Liver (tissue), 9 donors: Measurements from ENCODE around the gene ARHGDIA. TPM values are rescaled to one million over a fixed set of nuclear protein-coding genes. Genes with fewer than 3 reads are reported as not detected.

Experiments used
- DNase-seq: peaks from one replicate; pipeline ENCODE4 v3.0.0-alpha.2; 2017; ENCODE audit warnings: low spot score
- H3K27ac ChIP-seq, 2 donors: one replicate each; pipeline ENCODE4 v1.7.0; 2013; ENCODE audit warnings: inconsistent platforms in 2 of 2, low read length in 2 of 2, control low read depth in 1 of 2, low read depth in 1 of 2, mild to moderate bottlenecking in 1 of 2
- H3K27me3 ChIP-seq, 4 donors: one replicate each; pipeline versions ENCODE4 v1.6.1 to v1.7.0; 2013; ENCODE audit warnings: low read length in 3 of 4, inconsistent platforms in 1 of 4, mild to moderate bottlenecking in 1 of 4, moderate library complexity in 1 of 4; ENCODE audit not compliant: control insufficient read depth in 4 of 4, insufficient read depth in 4 of 4
- H3K36me3 ChIP-seq, 4 donors: one replicate each; pipeline versions ENCODE4 v1.6.1 to v1.7.0; 2013; ENCODE audit warnings: low read length in 3 of 4, mild to moderate bottlenecking in 3 of 4, low read depth in 1 of 4, moderate library complexity in 1 of 4; ENCODE audit not compliant: control insufficient read depth in 4 of 4, insufficient read depth in 3 of 4
- H3K4me1 ChIP-seq, 4 donors: one replicate each; pipeline versions ENCODE4 v1.6.1 to v1.7.0; 2013; ENCODE audit warnings: low read length in 3 of 4, mild to moderate bottlenecking in 3 of 4, moderate library complexity in 1 of 4; ENCODE audit not compliant: control insufficient read depth in 4 of 4, insufficient read depth in 4 of 4
- H3K4me3 ChIP-seq, 3 donors: one replicate each; pipeline versions ENCODE4 v1.6.1 to v1.7.0; 2013; ENCODE audit warnings: low read length in 3 of 3, control low read depth in 1 of 3, low read depth in 1 of 3, mild to moderate bottlenecking in 1 of 3
- H3K9ac ChIP-seq, 2 donors: one replicate each; pipeline ENCODE4 v1.7.0; 2013; ENCODE audit warnings: low read length in 2 of 2, mild to moderate bottlenecking in 2 of 2, moderate library complexity in 2 of 2, control low read depth in 1 of 2, low read depth in 1 of 2
- H3K9me3 ChIP-seq, 4 donors: one replicate each; pipeline versions ENCODE4 v1.6.1 to v1.7.0; 2013; ENCODE audit warnings: low read length in 3 of 4; ENCODE audit not compliant: control insufficient read depth in 4 of 4
- EGR1 ChIP-seq, 2 donors: IDR thresholded peaks; 2 replicates each; pipeline ENCODE4 v1.6.1; 2016 to 2018; ENCODE audit warnings: antibody characterized with exemption in 2 of 2, low read depth in 2 of 2
- FOXA1 ChIP-seq: IDR thresholded peaks from 2 replicates; pipeline ENCODE4 v1.6.1; 2016; ENCODE audit warnings: antibody characterized with exemption
- FOXA2 ChIP-seq: IDR thresholded peaks from 2 replicates; pipeline ENCODE4 v1.6.1; 2016; ENCODE audit warnings: antibody characterized with exemption
- GABPA ChIP-seq, 2 donors: IDR thresholded peaks in 1 of 2; conservative IDR thresholded peaks in 1 of 2; 2 replicates each; pipeline ENCODE4 v1.6.1; 2016; ENCODE audit warnings: antibody characterized with exemption in 2 of 2, mild to moderate bottlenecking in 1 of 2, moderate library complexity in 1 of 2
- HNF4A ChIP-seq, 2 donors: conservative IDR thresholded peaks; 2 replicates each; pipeline ENCODE4 v1.6.1; 2016; ENCODE audit warnings: antibody characterized with exemption in 2 of 2, mild to moderate bottlenecking in 2 of 2
- HNF4G ChIP-seq: IDR thresholded peaks from 2 replicates; pipeline ENCODE4 v1.6.1; 2016; ENCODE audit warnings: antibody characterized with exemption
- JUND ChIP-seq, 2 donors: IDR thresholded peaks; 2 replicates each; pipeline ENCODE4 v1.6.1; 2016; ENCODE audit warnings: antibody characterized with exemption in 2 of 2
- NR2F2 ChIP-seq: IDR thresholded peaks from 2 replicates; pipeline ENCODE4 v1.6.1; 2016; ENCODE audit warnings: antibody characterized with exemption
- RAD21 ChIP-seq, 2 donors: IDR thresholded peaks; 2 replicates each; pipeline ENCODE4 v1.6.1; 2016; ENCODE audit warnings: antibody characterized with exemption in 2 of 2, mild to moderate bottlenecking in 2 of 2
- RXRA ChIP-seq, 2 donors: IDR thresholded peaks; 2 replicates each; pipeline ENCODE4 v1.6.1; 2017 to 2018; ENCODE audit warnings: antibody characterized with exemption in 2 of 2, mild to moderate bottlenecking in 1 of 2
- SP1 ChIP-seq: IDR thresholded peaks from 2 replicates; pipeline ENCODE4 v1.6.1; 2018; ENCODE audit warnings: antibody characterized with exemption, mild to moderate bottlenecking
- TAF1 ChIP-seq: conservative IDR thresholded peaks from 2 replicates; pipeline ENCODE4 v1.6.1; 2016; ENCODE audit warnings: antibody characterized with exemption, mild to moderate bottlenecking
- YY1 ChIP-seq: IDR thresholded peaks from 2 replicates; pipeline ENCODE4 v1.6.1; 2016; ENCODE audit warnings: antibody characterized with exemption, mild to moderate bottlenecking
- WGBS: extraction: QIAGEN DNeasy Blood & Tissue Kit; methylation state at CpG from one replicate; pipeline ENCODE4 v1.1.7; 2013; 5-methylcytosine and 5-hydroxymethylcytosine counted together
- polyA plus RNA-seq, 2 donors: library from polyadenylated mRNA; stranded (reverse) in 1 of 2; unstranded in 1 of 2; fragments of 200-250 nt in 1 of 2; fragments of >200 nt in 1 of 2; fragmentation: Nextera tagmentation in 1 of 2; extraction: Ambion mirVana in 1 of 2; gene quantifications; one replicate each; pipeline versions ENCODE4 v1.2.1 to v1.2.3, GENCODE V29; 2013 to 2015
- total RNA-seq, 2 donors: library from RNA; depleted of rRNA; stranded (reverse); fragments of >200 nt; gene quantifications; one replicate each; pipeline ENCODE4 v1.2.3, GENCODE V29; 2014
- TF ChIP-seq, protein P1 (sequence below): IDR thresholded peaks from 2 replicates; pipeline ENCODE4 v1.6.1; 2016; ENCODE audit warnings: antibody characterized with exemption
- TF ChIP-seq, protein P2 (sequence below): IDR thresholded peaks from 2 replicates; pipeline ENCODE4 v1.6.1; 2016; ENCODE audit warnings: antibody characterized with exemption
- TF ChIP-seq, protein P3 (sequence below): IDR thresholded peaks from 2 replicates; pipeline ENCODE4 v1.6.1; 2016; ENCODE audit warnings: antibody characterized with exemption, mild to moderate bottlenecking
- TF ChIP-seq, protein P4 (sequence below): fragments of 150-350 bp; IDR thresholded peaks from 2 replicates; pipeline ENCODE4 v1.5.1; 2017; ENCODE audit warnings: improper control_type of control experiment, low read depth, low read length; ENCODE audit not compliant: missing input control
- TF ChIP-seq, protein P5 (sequence below): IDR thresholded peaks from 2 replicates; pipeline ENCODE4 v1.6.1; 2016; ENCODE audit warnings: antibody characterized with exemption
- donor health status: healthy.
- donor health status: healthy.
- donor health status: healthy.
- donor health status: healthy.
- donor health status: healthy.

Gene ARHGDIA
- total and polyA plus RNA-seq, 4 donors = 35.5 to 142 (median 75.3) TPM

DNA sequence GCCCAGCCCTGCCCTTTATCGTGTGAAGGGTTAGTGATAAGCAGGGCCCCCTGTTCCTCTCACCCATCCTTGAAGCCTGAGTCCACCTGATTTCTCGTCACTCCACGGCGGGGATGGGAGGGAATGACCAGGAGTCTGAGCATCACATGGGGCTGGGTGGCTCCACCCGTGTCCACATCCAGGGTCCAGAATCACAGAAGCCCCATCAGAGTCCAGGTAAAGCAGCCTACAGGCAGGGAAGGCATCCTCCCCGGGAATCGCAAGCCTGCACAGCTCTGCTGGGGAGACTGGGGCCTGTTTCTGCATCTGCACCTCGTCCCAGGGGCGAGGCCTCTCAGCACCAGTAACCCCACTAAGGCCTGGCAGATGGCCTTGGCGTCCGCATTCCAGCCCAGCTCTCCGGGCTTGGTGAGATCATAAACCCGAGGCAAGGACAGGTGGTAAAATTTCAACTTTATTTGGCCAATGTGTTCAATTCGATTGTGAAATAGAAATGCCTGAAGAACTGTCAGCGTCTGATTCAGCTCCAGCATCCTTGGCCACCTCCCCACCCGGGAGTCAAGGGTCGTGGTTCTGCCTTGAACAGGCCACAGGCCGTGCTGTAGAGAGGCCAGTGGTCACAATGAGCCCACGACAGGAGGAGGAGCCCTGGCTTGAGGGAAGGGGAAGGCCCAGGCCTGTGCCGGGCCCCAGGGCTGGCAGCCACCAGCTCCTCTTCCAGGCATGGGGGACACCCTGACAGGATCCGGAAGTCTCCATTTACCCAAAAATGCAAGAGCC is 28.2 kb downstream of the ARHGDIA start:
- peaks cover 0 to 29% (median 19%) of the 10 kb centered on the region in 4 donors for H3K4me1 ChIP-seq
- WGBS = 44% methylated on average over 21 of the region's 21 CpGs
- H3K27ac ChIP-seq = peak overlapping the region; percentile 48 to 56
- H3K9me3 ChIP-seq = no peaks in the 10 kb centered on the region
- no peak for DNase-seq
- peak in 1 of 2 donors; percentile 48 for TF ChIP-seq GABPA (IDR thresholded peaks at IDR 0.05 in 1 of 2, conservative IDR thresholded peaks at IDR 0.05 in 1 of 2)
- no peak for TF ChIP-seq FOXA2
- TF ChIP-seq JUND (IDR thresholded peaks at IDR 0.05) = peak in 1 of 2 donors; percentile 43
- peak; percentile 37 to 64 for TF ChIP-seq RXRA (IDR thresholded peaks at IDR 0.05)
- TF ChIP-seq, protein P1, sequence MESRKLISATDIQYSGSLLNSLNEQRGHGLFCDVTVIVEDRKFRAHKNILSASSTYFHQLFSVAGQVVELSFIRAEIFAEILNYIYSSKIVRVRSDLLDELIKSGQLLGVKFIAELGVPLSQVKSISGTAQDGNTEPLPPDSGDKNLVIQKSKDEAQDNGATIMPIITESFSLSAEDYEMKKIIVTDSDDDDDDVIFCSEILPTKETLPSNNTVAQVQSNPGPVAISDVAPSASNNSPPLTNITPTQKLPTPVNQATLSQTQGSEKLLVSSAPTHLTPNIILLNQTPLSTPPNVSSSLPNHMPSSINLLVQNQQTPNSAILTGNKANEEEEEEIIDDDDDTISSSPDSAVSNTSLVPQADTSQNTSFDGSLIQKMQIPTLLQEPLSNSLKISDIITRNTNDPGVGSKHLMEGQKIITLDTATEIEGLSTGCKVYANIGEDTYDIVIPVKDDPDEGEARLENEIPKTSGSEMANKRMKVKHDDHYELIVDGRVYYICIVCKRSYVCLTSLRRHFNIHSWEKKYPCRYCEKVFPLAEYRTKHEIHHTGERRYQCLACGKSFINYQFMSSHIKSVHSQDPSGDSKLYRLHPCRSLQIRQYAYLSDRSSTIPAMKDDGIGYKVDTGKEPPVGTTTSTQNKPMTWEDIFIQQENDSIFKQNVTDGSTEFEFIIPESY = no peak
- TF ChIP-seq, protein P2, sequence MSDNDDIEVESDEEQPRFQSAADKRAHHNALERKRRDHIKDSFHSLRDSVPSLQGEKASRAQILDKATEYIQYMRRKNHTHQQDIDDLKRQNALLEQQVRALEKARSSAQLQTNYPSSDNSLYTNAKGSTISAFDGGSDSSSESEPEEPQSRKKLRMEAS = no peak
- peak; percentile 24 to 62 for TF ChIP-seq HNF4A (conservative IDR thresholded peaks at IDR 0.05)
- TF ChIP-seq SP1 = peak; percentile 15
- TF ChIP-seq TAF1 = no peak
- TF ChIP-seq RAD21 (IDR thresholded peaks at IDR 0.05) = peak in 1 of 2 donors; percentile 21
- no peak for TF ChIP-seq NR2F2
- no peak for TF ChIP-seq HNF4G
- no peak for TF ChIP-seq YY1
- H3K36me3 ChIP-seq = peaks cover 30 to 47% (median 35%) of the 10 kb centered on the region in 4 donors
- H3K9ac ChIP-seq = no peak overlapping the region
- H3K4me3 ChIP-seq = no peak overlapping the region
- no peaks in the 10 kb centered on the region for H3K27me3 ChIP-seq

DNA sequence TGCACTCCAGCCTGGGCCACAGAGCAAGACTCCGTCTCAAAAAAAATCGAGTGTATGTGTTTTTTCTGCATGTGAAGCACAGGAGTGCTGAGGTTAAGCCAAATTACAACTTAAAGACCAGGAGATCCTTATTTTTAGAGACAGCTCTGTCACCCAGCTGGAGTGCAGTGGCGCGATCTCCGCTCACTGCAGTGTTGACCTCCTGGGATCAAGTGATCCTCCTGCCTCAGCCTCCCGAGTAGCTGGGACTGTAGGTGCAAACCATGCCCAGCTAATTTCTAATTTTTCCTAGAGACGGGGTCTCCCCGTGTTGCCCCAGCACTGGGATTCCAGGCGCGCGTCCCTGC is 28.8 kb downstream of the ARHGDIA start:
- Histone ChIP-seq H3K4me3 (no peak overlapping the region), H3K27me3 (no peaks in the 10 kb centered on the region), H3K36me3 (peaks cover 29 to 46% (median 34%) of the 10 kb centered on the region in 4 donors), H3K4me1 (peaks cover 0 to 29% (median 19%) of the 10 kb centered on the region in 4 donors), H3K9ac (no peak overlapping the region), H3K27ac (peak overlapping the region; percentile 15 to 56), H3K9me3 (no peaks in the 10 kb centered on the region)
- TF ChIP-seq JUND (IDR thresholded peaks at IDR 0.05) (no peak), NR2F2 (no peak), TAF1 (no peak), EGR1 (IDR thresholded peaks at IDR 0.05; ENCODE audit: low read depth in 2 of 2) (no peak), RXRA (IDR thresholded peaks at IDR 0.05) (no peak), YY1 (no peak), GABPA (IDR thresholded peaks at IDR 0.05 in 1 of 2, conservative IDR thresholded peaks at IDR 0.05 in 1 of 2) (no peak), FOXA2 (no peak), HNF4A (conservative IDR thresholded peaks at IDR 0.05) (no peak), FOXA1 (no peak), HNF4G (no peak), RAD21 (IDR thresholded peaks at IDR 0.05) (no peak), SP1 (no peak)
- TF ChIP-seq, protein P2 = no peak
- TF ChIP-seq, protein P3, sequence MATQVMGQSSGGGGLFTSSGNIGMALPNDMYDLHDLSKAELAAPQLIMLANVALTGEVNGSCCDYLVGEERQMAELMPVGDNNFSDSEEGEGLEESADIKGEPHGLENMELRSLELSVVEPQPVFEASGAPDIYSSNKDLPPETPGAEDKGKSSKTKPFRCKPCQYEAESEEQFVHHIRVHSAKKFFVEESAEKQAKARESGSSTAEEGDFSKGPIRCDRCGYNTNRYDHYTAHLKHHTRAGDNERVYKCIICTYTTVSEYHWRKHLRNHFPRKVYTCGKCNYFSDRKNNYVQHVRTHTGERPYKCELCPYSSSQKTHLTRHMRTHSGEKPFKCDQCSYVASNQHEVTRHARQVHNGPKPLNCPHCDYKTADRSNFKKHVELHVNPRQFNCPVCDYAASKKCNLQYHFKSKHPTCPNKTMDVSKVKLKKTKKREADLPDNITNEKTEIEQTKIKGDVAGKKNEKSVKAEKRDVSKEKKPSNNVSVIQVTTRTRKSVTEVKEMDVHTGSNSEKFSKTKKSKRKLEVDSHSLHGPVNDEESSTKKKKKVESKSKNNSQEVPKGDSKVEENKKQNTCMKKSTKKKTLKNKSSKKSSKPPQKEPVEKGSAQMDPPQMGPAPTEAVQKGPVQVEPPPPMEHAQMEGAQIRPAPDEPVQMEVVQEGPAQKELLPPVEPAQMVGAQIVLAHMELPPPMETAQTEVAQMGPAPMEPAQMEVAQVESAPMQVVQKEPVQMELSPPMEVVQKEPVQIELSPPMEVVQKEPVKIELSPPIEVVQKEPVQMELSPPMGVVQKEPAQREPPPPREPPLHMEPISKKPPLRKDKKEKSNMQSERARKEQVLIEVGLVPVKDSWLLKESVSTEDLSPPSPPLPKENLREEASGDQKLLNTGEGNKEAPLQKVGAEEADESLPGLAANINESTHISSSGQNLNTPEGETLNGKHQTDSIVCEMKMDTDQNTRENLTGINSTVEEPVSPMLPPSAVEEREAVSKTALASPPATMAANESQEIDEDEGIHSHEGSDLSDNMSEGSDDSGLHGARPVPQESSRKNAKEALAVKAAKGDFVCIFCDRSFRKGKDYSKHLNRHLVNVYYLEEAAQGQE = no peak
- TF ChIP-seq, protein P1 = no peak
- TF ChIP-seq, protein P4, sequence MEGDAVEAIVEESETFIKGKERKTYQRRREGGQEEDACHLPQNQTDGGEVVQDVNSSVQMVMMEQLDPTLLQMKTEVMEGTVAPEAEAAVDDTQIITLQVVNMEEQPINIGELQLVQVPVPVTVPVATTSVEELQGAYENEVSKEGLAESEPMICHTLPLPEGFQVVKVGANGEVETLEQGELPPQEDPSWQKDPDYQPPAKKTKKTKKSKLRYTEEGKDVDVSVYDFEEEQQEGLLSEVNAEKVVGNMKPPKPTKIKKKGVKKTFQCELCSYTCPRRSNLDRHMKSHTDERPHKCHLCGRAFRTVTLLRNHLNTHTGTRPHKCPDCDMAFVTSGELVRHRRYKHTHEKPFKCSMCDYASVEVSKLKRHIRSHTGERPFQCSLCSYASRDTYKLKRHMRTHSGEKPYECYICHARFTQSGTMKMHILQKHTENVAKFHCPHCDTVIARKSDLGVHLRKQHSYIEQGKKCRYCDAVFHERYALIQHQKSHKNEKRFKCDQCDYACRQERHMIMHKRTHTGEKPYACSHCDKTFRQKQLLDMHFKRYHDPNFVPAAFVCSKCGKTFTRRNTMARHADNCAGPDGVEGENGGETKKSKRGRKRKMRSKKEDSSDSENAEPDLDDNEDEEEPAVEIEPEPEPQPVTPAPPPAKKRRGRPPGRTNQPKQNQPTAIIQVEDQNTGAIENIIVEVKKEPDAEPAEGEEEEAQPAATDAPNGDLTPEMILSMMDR = no peak
- TF ChIP-seq, protein P5, sequence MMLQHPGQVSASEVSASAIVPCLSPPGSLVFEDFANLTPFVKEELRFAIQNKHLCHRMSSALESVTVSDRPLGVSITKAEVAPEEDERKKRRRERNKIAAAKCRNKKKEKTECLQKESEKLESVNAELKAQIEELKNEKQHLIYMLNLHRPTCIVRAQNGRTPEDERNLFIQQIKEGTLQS = no peak
- no peak for DNase-seq
- 94% methylated on average over 11 of the region's 11 CpGs for WGBS
